Motor neuron (in vitro differentiated cells): Measurements from ENCODE around the gene GALNT7. TPM values are rescaled to one million over a fixed set of nuclear protein-coding genes. Genes with fewer than 3 reads are reported as not detected.

Experiments
- ATAC-seq, 8 experiments: fragments of 200-7000 bp; cut with Tn5 transposase; replicated peaks in 6 of 8; 2 replicates each; pipeline ENCODE4 v1.8.0; 2021; ENCODE audit warnings: mild to moderate bottlenecking in 8 of 8, moderate library complexity in 8 of 8
- H3K27ac ChIP-seq, 2 donors: fragments of 250-450 bp; sonication (Bioruptor Pico); 2 replicates each; pipeline ENCODE4 v1.9.0; 2021; ENCODE audit warnings: antibody characterized with exemption in 2 of 2, mild to moderate bottlenecking in 2 of 2, moderate library complexity in 1 of 2
- H3K4me1 ChIP-seq, 2 donors: fragments of 250-450 bp; sonication (Bioruptor Pico); replicated peaks in 1 of 2; 2 replicates each; pipeline ENCODE4 v1.6.1; 2021; ENCODE audit warnings: antibody characterized with exemption in 2 of 2, mild to moderate bottlenecking in 2 of 2, moderate library complexity in 1 of 2
- H3K4me3 ChIP-seq, 5 donors: fragments of 250-450 bp; sonication (Bioruptor Pico); 2 replicates each; pipeline ENCODE4 v1.9.0; 2021; ENCODE audit warnings: antibody characterized with exemption in 5 of 5, mild to moderate bottlenecking in 5 of 5, moderate library complexity in 4 of 5
- WGBS, 10 experiments: fragments of 450-650 bp; shearing (Covaris generic); methylation state at CpG; one replicate each; pipeline ENCODE4 v1.0.0; 2022; 5-methylcytosine and 5-hydroxymethylcytosine counted together
- in situ Hi-C, 9 experiments: fragments of 400-800 bp; cut with MboI; loops; one replicate each; pipeline ENCODE4 v1.15.0; 2021; ENCODE audit warnings: low sequenced_read_pairs in 9 of 9, low pct_unique_long_range_greater_than_20kb in 2 of 9; ENCODE audit not compliant: unreplicated experiment in 9 of 9
- total RNA-seq, 8 experiments: library from RNA; unstranded; fragments of 300-600 nt; gene quantifications; 2 replicates each; pipeline versions ENCODE4 v1.2.3 to v1.2.4, GENCODE V29; 2022

GALNT7 gene
- total RNA-seq, 8 experiments from 2014 or later = 10.4 to 39.5 (median 28.5) TPM

- H3K4me1 ChIP-seq = peaks cover 0 to 4% of the 10 kb centered on the region in 2 donors
- no peak for ATAC-seq
- in situ Hi-C loops = loop anchor here in 5 of 9 experiments (10.0 to 25.0 kb wide), 3 partner anchors 98 to 302 kb away; no protein-coding TSS in a partner anchor
- 55 to 100% (median 91%) methylated on average over 1 to 3 of the region's 3 CpGs; no CpG with 5 or more reads in 1 of the 10 experiments for WGBS, 10 experiments
- no peak overlapping the region for H3K4me3 ChIP-seq
- H3K27ac ChIP-seq = no peak overlapping the region
These were observed 146.1 kb downstream of the GALNT7 start for GRCh38 chr4:173314715-173315114.

DNA sequence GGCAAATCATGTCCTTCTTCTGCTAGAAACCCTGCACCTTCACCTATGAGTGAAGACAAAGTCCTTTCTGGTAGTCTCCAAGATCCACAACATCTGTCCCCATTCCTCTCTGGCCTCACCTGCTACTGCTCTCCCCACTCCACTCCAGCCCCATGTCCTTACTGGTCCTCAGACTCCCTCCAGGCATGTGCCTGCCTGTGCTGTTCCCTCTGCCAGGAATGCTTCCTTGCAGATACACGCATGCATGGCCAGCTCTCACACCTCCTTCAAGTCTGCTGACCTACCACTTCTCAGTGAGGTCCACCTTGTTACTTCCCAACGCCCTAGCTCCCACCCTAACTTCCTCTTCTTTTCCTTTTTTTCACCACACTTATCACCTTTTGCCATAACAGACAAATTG is 147.4 kb downstream of the GALNT7 start:
- no peak overlapping the region for H3K4me3 ChIP-seq
- in situ Hi-C loops = loop anchor here in 5 of 9 experiments (10.0 to 25.0 kb wide), 3 partner anchors 96 to 304 kb away; no protein-coding TSS in a partner anchor
- H3K4me1 ChIP-seq = peaks cover 0 to 4% of the 10 kb centered on the region in 2 donors
- no peak overlapping the region for H3K27ac ChIP-seq
- no peak for ATAC-seq
- 50 to 100% (median 85%) methylated on average over 1 to 2 of the region's 2 CpGs; no CpG with 5 or more reads in 2 of the 10 experiments for WGBS, 10 experiments

DNA sequence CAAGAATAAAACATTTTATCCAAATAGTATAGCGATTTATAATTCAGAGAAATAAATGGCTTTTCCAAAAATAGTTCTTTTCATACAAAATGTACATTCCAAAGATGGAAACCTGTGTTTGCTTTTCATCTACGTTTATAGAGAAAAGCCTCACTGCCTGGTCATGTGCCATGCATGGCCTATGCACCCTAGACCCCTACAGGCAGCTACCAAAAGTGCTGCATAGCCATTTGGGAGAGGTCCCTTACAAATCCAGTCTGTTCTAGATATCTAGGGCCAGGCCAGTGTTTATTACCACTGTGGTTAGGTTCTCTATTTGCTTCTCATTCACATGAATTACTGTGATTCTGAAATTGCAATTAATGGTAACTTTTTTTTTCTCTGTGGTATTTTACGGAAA is 148.4 kb downstream of the GALNT7 start:
- 70 to 100% (median 88%) methylated on average over 1 to 3 of the region's 3 CpGs; no CpG with 5 or more reads in 1 of the 10 experiments for WGBS, 10 experiments
- peak in 4 of 8 experiments; percentile 25 to 80 (median 60) for ATAC-seq
- Histone ChIP-seq H3K27ac (no peak overlapping the region), H3K4me1 (peaks cover 0 to 4% of the 10 kb centered on the region in 2 donors), H3K4me3 (no peak overlapping the region)
- in situ Hi-C loops = loop anchor here in 5 of 9 experiments (10.0 to 25.0 kb wide), 3 partner anchors 95 to 305 kb away; no protein-coding TSS in a partner anchor

DNA sequence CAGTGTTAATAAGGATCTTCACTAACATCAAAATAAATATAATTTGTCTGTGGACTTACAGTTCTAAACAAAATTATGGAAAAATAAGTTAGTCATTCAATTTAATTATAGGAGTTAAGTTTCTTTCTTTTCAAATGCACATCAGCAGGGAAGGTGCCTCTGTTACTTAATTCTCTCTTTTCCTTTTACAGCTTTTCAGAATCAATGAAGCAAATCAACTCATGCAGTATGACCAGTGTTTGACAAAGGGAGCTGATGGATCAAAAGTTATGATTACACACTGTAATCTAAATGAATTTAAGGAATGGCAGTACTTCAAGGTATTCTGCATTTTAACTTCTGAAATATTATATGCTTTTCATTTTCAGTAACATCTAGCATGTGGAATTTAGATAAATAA is 149.6 kb downstream of the GALNT7 start:
- Histone ChIP-seq H3K4me1 (peaks cover 0 to 4% of the 10 kb centered on the region in 2 donors), H3K27ac (no peak overlapping the region), H3K4me3 (no peak overlapping the region)
- in situ Hi-C loops = loop anchor here in 5 of 9 experiments (10.0 to 25.0 kb wide), 3 partner anchors 94 to 306 kb away; no protein-coding TSS in a partner anchor
- peak in 5 of 8 experiments; percentile 40 to 62 (median 44) for ATAC-seq

GRCh38 chr4:173318648-173319211 is 150.1 kb downstream of the GALNT7 start:
- Histone ChIP-seq H3K27ac (no peak overlapping the region), H3K4me1 (peaks cover 0 to 4% of the 10 kb centered on the region in 2 donors), H3K4me3 (no peak overlapping the region)
- in situ Hi-C loops = loop anchor here in 5 of 9 experiments (10.0 to 25.0 kb wide), 3 partner anchors 94 to 306 kb away; no protein-coding TSS in a partner anchor
- ATAC-seq = peak; percentile 34 to 94 (median 82)
- 0 to 50% (median 26%) methylated on average over 1 to 3 of the region's 3 CpGs for WGBS, 10 experiments

GRCh38 chr4:173319696-173320095 is 151.1 kb downstream of the GALNT7 start:
- in situ Hi-C loops = loop anchor here in 7 of 9 experiments (10.0 to 25.0 kb wide), 3 partner anchors 93 to 307 kb away; no protein-coding TSS in a partner anchor
- no peak overlapping the region for H3K4me3 ChIP-seq
- H3K4me1 ChIP-seq = peaks cover 0 to 4% of the 10 kb centered on the region in 2 donors
- WGBS, 10 experiments = 78 to 100% (median 90%) methylated on average over 1 to 2 of the region's 2 CpGs; no CpG with 5 or more reads in 1 of the 10 experiments
- H3K27ac ChIP-seq = no peak overlapping the region
- no peak for ATAC-seq

GRCh38 chr4:173325007-173325736 is 156.6 kb downstream of the GALNT7 start:
- in situ Hi-C loops = loop anchor here in 2 of 9 experiments (10.0 kb wide), 1 partner anchor 90 kb away; no protein-coding TSS in a partner anchor

DNA sequence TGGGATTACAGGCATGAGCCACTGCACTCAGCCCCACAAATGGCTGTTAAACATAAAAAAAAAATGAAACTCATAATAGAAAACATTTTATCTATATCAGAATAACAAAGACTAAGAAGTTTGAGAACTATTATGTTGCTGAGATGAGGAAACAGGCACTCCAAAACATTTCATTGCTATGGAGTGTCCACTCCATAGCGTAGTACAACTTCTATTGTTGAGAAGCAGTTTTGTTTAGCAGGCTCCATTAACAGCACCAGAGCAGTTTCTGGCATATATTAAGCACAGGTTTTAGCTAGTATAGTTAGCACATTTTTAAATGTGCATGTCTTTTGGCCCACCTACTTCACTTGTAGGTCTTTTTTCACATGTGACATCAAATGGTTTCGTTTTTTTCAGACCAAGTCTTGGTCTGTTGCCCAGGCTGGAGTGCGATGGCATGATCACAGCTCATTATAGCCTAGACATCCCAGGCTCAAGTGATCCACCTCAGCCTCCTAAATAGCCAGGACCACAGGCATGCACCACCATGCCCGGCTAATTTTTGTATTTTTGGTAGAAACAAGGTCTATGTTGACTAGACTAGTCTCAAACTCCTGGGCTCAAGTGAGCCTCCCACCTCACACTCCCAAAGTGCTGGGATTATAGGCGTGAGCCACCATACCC is 159.8 kb downstream of the GALNT7 start:
- Histone ChIP-seq H3K4me3 (no peak overlapping the region), H3K4me1 (peaks cover 0 to 8% of the 10 kb centered on the region in 2 donors), H3K27ac (no peak overlapping the region)
- 49 to 100% (median 97%) methylated on average over 2 to 4 of the region's 5 CpGs; no CpG with 5 or more reads in 2 of the 10 experiments for WGBS, 10 experiments
- in situ Hi-C loops = loop anchor here in 2 of 9 experiments (10.0 kb wide), 1 partner anchor 86 kb away; no protein-coding TSS in a partner anchor
- ATAC-seq = peak in 2 of 8 experiments; percentile 14 to 18

More at GRCh38 chr4:173325007-173325736, 156.6 kb downstream of the GALNT7 start:
- Histone ChIP-seq H3K4me1 (no peaks in the 10 kb centered on the region), H3K4me3 (no peak overlapping the region), H3K27ac (no peak overlapping the region)
- no peak for ATAC-seq
- WGBS, 10 experiments = 93 to 100% (median 100%) methylated on average over 2 to 5 of the region's 5 CpGs; no CpG with 5 or more reads in 3 of the 10 experiments

DNA sequence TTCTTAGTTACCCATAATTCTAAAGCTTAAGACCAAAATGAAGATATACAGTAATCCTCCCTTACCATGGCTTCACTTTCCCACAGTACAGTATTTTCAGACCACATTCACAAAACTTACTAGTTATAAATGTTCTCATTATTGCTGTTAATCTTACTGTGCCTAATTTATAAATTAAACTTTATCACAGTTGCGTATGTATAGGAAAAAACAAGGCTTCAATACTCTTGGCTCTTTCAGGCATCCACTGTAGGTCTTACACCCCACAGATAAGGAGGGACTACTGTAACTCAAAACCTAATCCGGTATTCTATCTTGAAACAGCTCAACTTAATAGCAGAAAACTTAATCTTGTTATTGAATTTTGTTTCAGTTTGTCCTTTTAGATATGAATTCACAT is 162.0 kb downstream of the GALNT7 start:
- 86 to 100% (median 100%) methylated on average over 1 to 2 of the region's 2 CpGs for WGBS, 10 experiments
- no peak for ATAC-seq
- Histone ChIP-seq H3K4me3 (no peak overlapping the region), H3K27ac (no peak overlapping the region), H3K4me1 (peaks cover 0 to 8% of the 10 kb centered on the region in 2 donors)
- in situ Hi-C loops = no loop called here

DNA sequence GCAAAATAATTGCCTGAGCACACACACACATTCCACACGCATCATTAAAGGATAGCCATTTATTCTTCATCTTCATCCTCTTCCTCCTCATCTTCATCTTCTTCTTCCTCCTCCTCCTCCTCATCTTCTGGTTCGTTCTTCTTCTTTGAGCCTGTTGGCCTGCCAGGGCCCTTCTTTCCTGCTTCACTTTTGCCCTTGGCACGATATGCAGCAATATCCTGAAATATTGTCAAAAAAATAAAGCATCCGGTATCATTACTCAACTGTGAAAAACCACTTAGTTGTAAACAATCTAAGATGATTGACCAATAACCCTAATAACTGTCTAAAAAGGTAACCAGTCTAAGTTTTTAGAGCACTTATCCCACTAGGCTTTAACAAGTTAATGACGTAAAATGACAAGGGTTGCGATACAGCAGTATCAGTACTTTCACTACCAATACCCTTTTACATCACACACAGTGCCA is 163.4 kb downstream of the GALNT7 start:
- Histone ChIP-seq H3K4me1 (peaks cover 0 to 10% of the 10 kb centered on the region in 2 donors), H3K27ac (no peak overlapping the region)
- WGBS, 10 experiments = 36 to 70% (median 53%) methylated on average over 3 to 6 of the region's 6 CpGs; no CpG with 5 or more reads in 1 of the 10 experiments

DNA sequence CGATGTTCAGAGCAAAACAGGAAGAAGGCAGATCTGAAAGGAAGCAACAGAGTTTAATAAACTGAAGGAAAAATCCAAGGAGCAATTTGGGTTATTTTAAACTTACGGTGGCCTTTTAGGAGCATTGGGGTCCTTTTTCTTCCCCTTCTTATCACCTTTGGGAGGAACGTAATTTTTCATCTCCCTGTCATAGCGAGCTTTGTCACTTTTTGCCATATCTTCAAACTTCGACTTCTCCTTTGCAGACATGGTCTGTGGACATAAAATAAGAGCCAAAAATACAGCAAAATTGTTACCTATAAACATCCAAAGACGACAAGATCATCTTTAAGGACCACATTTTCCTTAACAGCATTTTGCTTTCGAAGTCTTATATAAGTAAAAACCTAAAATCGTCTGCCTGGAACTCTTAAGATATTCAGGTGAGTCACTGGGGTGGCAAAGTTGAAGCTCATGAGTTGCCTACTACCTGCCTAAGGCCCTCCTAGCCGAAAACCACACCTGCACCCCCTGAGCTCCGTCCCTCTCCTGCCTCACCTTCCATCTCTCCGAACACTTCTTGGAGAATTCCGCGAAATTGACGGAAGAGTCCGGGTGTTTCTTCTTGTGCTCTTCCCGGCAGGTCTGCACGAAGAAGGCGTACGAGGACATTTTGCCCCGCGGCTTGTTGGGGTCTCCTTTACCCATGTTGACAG is 164.5 kb downstream of the GALNT7 start:
- 0 to 48% (median 14%) methylated on average over 1 to 12 of the region's 21 CpGs for WGBS, 10 experiments
- peaks cover 0 to 10% of the 10 kb centered on the region in 2 donors for H3K4me1 ChIP-seq
- ATAC-seq = no peak
- in situ Hi-C loops = no loop called here
- H3K4me3 ChIP-seq = peak overlapping the region; percentile 71 to 86 (median 75)
- peak overlapping the region; percentile 76 to 95 for H3K27ac ChIP-seq

More for the DNA sequence above, 163.4 kb downstream of the GALNT7 start:
- no peak for ATAC-seq
- peak overlapping the region; percentile 71 to 86 (median 75) for H3K4me3 ChIP-seq
- in situ Hi-C loops = no loop called here

DNA sequence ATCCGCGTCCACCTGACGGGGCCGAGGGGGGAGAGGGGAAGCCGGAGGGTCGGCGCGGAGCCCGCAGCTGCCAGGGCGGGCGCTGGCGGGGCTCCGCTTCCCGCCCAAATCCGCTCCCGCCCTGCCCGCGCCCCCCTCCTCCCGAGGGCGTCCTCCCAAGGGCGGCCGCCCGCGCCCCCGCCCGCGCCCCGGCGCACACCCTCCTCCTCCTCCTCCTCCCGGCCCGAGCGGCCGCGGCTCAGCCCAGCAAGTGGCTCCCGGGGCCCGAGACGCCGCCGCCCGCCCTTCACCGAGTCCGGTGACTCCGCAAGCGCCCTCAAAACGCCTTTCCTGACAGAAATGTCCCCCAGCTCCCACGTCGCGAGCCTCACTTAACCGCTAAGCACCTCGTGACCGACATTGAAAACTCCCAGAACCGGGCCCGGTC is 165.1 kb downstream of the GALNT7 start:
- Histone ChIP-seq H3K4me1 (peaks cover 0 to 10% of the 10 kb centered on the region in 2 donors), H3K4me3 (peak overlapping the region; percentile 71 to 86 (median 75)), H3K27ac (peak overlapping the region; percentile 76 to 95)
- peak; percentile 0 to 10 (median 4) for ATAC-seq
- in situ Hi-C loops = no loop called here
- 0% methylated on average over 4 of the region's 53 CpGs; no CpG with 5 or more reads in 9 of the 10 experiments for WGBS, 10 experiments
